Stimulated activated CD8-positive, alpha-beta memory T cell treated with anti-CD3 and anti-CD28 coated beads, Interleukin-7, amount 100 ng/mL, for 48 hours (primary cell): Measurements from ENCODE around the gene NXNL2.

ENCODE experiments used
- DNase-seq, 2 donors: peaks; one replicate each; pipeline ENCODE4 v3.0.0-alpha.2; 2020; ENCODE audit warnings: low read depth in 1 of 2; ENCODE audit errors: extremely low read depth in 1 of 2

Gene NXNL2

GRCh38 chr9:88534456-88535225 is at the start of gene NXNL2:
TSS of gene NXNL2 (plus strand) at chr9:88535178. CDS start at chr9:88535435, 257 bp downstream.
- DNase-seq: no peak

DNA sequence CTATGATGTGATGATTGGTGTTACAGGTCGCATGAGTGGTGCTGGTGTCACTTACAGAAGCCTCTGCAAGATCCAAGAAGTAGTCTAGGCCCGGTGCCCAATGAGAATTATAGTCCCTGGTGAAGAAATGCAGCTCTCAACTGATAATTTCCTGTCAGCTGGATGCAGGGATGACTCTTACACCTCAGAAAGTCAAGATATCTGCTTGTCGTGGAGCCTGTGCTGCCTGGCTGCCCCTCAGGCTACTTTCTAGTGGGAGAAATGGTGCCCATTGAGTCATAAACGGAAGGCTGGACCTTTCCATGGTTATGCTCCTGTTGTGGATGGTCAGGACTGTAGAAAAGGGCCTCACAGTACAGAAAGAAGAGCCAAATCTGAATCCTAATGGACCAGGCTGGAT is 46.8 kb upstream of the NXNL2 start:
- no peak for DNase-seq

DNA sequence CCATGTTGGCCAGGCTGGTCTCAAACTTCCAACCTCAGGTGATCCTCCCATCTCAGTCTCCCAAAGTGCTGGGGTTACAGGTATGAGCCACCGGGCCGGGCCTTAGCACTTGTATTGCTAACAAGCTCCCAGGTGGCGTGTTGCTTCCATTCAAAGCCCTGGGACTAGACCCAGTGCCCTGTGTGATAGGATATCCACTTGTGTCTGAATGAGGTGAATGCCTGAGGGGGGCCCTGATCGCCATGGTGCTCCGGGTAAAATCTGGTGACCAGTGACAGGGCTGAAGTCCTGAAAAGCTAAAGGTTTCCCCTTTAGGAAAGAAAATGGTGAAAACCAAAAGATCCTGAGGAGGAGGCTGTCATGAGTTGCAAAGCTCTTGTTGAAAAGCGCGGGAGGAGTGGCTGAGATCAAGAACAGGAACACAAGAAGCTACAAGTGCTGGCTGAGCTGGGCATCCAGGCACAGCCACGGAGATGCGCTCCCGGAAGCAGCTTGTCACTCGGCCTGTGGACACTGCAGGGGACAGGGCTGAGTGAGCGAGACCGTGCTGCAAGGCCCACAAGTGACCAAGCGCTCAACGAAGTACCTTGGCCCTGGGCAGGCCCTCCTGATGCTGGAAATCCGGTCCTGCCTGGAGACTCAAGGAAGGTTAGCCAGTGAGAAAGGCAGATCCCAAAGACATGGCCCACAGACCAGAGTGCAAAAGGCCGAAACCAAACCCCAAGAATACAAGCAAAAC is 39.8 kb upstream of the NXNL2 start:
- no peak for DNase-seq

GRCh38 chr9:88497224-88497623 is 37.8 kb upstream of the NXNL2 start:
- no peak for DNase-seq

GRCh38 chr9:88498880-88499279 is 36.1 kb upstream of the NXNL2 start:
- DNase-seq: no peak

- no peak for DNase-seq
Measured at GRCh38 chr9:88501086-88501485, 33.9 kb upstream of the NXNL2 start.

- DNase-seq: no peak
Measured at GRCh38 chr9:88502552-88503034, 32.4 kb upstream of the NXNL2 start.

DNA sequence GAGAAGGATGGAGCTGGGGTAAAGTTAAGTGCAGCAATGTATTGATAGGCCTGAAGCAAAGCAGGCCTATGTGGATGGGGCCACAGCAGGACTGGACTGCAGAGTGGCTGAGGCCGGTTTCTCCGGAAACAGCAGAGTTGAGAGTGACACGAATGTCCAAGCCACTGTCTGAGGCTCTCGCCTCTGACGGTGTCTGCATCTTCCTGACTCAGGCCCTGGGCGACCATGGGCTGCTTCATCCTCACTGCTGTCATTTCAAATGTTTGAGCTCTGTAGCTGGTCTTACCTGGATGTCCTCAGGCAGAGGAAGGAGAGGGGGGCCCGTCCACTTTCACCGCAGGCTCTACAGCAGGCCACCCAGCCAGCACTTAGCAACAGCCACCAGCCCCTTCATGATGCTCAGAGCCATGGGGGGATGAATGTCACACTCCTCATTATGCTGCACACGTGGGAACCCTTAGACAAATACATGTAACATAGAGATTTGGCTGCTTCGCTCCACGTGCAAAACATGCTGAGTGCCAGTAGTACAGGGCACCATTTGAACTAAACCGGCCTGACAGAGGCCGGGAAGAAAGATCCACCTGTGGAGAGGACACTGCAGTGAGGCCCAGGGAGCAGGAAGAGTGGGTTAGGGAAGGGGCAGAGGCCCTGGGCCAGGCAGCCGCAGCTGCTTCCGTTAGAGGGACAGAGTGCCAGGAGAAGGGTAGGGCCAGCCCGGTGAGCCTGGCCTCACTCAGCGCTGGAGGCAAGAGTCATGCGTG is 31.7 kb upstream of the NXNL2 start:
- no peak for DNase-seq

GRCh38 chr9:88503845-88504764 is 30.9 kb upstream of the NXNL2 start:
- DNase-seq: no peak

GRCh38 chr9:88508326-88508725 is 26.7 kb upstream of the NXNL2 start:
- DNase-seq: no peak

DNA sequence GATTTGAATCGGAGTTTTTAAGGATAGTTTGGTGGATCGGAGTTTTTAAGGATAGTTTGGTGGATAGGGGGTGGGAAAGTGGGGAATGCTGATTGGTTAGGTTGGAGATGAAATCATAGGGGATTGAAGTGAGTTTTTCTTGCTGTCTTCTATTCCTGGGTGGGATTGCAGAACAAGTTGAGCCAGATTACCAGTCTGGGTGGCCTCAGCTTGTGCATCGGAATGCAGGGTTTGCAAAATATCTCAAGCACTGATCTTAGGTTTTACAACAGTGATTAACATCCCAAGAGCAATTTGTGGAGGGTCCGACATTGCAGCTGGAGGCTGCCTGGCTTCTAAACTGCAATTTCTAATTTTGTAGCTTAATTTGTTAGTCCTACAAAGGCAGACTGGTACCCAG is 23.1 kb upstream of the NXNL2 start:
- DNase-seq: no peak

GRCh38 chr9:88514247-88514646 is 20.7 kb upstream of the NXNL2 start:
- DNase-seq: no peak

DNA sequence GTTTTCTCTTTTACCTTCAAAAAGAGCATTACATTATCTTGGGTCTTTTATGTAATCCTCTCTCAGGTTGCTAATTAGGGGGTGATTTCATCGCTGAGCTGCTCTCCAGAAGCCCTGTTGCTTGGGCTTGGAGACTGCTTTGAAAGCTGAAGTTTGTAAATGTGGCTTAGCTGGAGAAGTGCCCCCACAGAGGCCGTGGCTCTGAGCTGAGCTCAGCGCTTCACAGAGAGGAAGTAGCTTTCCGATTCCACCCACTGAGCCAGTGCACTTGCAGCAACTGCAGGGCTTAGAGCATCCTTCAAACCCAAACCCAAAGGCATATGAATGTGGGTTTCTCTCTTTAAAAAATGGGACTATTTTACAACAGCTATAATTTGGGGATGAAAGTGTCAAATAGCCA is 13.7 kb upstream of the NXNL2 start:
- DNase-seq: no peak

DNA sequence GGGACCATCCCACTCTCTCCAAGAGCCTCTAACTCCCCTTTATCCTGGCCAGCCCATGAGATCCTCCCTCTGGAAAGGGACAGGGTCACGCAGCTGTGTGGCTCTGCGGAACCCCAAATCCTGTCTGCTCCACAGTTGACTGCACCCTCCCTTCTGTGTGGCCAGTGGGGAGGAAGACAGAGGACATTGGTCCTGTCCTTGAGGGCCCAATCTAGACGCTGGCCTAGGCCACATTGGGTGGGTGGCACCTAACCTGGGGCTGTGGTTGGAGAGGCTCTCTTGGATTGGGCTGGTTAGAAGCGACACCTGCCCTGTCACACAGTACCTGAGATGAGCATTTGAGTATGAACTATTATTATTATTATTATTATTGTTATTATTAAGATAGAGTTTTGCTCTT is 12.6 kb upstream of the NXNL2 start:
- DNase-seq: no peak

- no peak for DNase-seq
Measured at GRCh38 chr9:88523056-88523455, 11.9 kb upstream of the NXNL2 start.

DNA sequence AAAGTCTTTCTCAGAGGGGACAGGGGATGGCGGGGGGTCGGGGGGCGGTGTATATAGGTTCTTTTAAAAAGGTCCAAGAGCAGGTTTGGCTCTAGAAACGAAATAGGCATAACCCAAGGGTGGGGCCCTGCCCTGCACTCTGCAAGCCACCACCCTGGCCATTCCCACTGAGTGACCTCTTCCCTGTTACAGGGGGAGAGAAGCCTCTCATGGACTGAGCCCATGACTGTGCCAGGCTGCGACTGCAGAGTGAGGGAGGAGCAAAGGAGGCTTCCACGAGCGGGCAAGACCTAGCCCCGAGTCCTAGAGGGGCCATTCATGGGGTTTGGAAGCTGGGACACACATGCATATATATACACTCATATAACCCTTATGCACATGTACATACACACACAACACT is 10.1 kb upstream of the NXNL2 start:
- DNase-seq: no peak

DNA sequence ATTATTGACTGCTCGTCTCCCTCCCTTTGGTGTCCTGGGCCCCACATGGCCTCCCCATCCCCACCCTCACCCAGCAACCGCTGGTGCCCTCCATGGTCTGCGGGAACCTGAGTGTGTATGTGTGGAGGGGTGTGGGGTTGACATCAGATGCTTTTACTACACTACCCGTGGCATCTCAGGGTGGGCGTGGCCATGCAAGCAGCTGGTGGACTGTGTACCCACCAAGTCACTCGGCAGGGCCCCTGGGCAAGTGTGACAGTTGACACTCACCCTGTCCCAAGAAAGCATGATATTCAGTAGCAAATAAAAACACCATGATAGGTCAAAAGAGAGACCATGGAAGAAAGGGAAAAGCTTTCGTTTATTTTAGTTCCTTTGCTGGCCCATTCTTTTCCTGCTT is 7.4 kb upstream of the NXNL2 start:
- no peak for DNase-seq

GRCh38 chr9:88528080-88528790 is 6.7 kb upstream of the NXNL2 start:
- DNase-seq: no peak

- DNase-seq: no peak
Measured at GRCh38 chr9:88529496-88529895, 5.5 kb upstream of the NXNL2 start.

- no peak for DNase-seq
Measured at GRCh38 chr9:88530051-88530450, 4.9 kb upstream of the NXNL2 start.
